DLD1 (cell line): ENCODE data around the gene TBC1D22A.
"Not testable (repeated sequence)": the region's sequence is repeated elsewhere in the genome, so short reads cannot be mapped to it uniquely, and the experiment has no call there.

Experiments
- in situ Hi-C: cut with HindIII; loops from 2 replicates; pipeline ENCODE4 v1.10.0; 2017; ENCODE audit warnings: low sequenced_read_pairs

TBC1D22A gene, protein sequence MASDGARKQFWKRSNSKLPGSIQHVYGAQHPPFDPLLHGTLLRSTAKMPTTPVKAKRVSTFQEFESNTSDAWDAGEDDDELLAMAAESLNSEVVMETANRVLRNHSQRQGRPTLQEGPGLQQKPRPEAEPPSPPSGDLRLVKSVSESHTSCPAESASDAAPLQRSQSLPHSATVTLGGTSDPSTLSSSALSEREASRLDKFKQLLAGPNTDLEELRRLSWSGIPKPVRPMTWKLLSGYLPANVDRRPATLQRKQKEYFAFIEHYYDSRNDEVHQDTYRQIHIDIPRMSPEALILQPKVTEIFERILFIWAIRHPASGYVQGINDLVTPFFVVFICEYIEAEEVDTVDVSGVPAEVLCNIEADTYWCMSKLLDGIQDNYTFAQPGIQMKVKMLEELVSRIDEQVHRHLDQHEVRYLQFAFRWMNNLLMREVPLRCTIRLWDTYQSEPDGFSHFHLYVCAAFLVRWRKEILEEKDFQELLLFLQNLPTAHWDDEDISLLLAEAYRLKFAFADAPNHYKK

DNA sequence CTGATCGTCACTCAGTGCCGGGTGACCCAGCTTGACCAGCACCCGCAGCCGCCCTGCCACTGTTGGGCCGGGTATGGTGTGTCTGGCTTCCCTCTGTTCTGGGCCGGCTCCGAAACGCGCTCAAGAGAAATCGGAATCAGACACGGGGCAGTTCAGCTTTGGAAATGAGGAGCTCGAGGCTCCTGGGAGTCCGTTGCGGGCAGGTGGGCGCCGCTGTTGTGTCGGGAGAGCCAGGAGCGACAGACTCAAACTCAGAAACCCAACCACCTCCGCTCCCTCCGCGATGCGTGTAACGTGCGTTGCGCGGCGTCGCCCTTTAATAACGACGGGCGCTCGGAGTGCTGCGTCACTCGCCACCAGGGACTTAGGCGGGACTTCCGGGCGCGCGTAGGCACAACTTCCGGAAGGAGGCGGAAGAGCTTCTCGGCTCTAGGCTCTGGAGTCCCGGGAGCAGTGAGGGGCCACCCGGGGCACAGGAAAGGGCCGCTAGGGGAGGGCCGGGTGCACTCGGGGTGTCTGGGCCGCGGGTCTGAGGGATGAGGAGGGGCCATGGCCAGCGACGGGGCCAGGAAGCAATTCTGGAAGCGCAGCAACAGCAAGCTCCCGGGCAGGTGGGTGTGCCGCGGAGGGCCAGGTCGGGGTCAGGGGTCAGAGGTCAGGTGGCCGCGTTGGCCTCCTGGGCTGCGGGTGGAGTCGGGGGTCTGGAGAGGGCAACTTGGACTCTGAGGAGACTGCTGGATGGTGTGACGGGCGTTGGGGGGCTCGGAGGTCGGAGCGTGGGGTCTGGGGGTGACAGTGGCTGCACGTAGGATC, at the start of gene TBC1D22A:
Gene TBC1D22A (plus strand): TSS at position 413 of the 813 bp plus-strand sequence. CDS start 137 bp downstream, at position 550.
- in situ Hi-C loops: no loop called here

DNA sequence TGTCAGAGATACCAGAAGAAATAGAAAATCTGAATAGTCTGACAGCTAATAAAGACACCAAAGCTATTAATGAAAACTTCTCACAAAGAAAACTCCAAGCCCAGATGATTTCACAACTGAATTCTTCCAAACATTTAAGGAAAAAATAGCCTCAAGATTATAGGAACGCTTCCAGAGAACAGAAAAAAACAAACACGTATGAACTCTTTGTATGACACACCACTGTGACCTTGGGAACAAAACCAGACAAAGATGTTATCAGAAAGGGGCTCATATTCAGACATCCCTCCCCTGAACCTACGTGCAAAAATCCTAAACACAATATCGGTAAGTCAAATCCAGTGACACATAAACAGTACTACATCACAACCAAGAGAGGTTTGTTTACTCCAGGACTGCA, 47.9 kb upstream of the TBC1D22A start:
- in situ Hi-C loops: no loop called here

DNA sequence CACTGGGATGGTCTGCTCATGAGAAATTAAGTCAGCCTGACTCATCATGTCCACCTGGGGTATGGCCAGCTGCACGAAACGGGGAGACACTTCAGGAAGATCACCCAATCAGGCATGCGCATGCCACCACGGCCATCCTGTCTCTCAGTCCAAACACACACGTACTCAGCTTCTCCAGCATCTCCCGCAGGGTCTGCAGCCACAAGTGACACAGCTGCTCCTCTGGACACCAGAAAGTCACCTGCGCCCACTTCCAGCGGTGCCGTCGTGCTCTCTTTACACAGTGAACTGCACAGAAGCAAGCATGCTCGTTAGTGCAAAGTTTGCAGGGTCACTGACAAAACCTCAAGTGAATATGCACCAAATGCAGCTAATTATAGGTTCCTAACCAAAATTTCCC, 42.5 kb upstream of the TBC1D22A start:
- in situ Hi-C loops: no loop called here

DNA sequence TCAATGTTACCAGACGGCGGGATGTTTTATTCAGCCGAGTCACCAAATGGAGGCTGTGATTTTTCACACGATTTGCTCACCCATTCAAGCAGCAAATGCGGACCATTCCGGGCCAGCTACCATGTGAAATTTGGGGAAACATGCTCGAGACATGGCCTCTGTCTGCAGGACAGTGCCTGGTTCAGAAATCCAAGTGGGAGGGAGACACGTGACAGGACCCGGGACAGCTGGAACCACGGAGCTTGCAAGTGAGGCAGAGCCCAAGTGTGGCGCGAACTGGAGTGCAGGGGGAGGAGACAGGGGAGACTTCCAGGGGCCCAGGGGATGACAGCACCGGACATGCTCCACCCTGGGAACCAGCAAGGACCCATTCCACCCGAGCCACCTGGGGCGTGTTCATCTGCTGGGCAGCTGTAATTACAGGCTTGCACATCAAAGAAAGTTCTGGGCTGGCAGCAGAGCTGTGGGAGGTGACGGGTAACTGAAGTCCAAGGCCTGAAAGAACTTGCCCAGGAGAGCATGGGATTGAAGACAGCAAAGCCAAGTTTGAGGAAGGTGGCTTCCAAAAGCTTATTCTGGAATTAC, 40.9 kb upstream of the TBC1D22A start:
- in situ Hi-C loops: no loop called here

DNA sequence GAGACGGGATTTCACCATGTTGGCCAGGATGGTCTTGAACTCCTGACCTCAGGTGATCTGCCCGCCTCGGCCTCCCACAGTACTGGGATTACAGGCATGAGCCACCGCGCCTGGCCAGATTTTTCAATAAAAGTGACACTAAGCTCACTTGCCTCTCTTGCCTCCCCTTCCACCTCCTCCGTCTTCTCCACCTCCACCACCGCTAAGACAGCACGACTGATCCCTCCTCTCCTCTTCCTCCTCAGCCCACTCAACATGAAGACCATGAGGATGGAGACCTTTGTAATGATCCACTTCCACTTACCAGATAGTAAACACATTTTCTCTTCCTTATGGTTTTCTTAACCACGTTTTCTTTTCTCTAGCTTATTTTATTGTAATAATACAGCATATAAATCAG, 38.6 kb upstream of the TBC1D22A start:
- in situ Hi-C loops: no loop called here

DNA sequence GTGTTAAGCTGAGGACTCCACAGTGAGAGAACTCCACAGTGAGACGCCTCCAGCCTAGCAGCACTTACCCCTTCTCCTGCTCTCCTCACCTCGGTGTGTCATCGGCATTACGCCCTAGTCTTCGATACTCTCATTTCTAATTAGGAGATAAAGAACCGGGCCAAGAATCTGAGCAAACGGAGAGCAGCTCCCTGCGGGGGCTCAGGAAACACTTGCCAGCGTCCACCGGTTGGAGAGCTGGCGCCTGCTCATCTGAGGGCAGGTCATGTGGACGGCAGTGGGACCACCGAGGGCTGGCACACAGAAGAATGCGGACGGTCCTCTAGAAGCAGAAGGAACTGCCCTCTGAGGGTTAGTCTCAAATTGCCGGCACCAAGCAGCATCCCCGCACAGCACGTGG, 37.4 kb upstream of the TBC1D22A start:
- in situ Hi-C loops: no loop called here

DNA sequence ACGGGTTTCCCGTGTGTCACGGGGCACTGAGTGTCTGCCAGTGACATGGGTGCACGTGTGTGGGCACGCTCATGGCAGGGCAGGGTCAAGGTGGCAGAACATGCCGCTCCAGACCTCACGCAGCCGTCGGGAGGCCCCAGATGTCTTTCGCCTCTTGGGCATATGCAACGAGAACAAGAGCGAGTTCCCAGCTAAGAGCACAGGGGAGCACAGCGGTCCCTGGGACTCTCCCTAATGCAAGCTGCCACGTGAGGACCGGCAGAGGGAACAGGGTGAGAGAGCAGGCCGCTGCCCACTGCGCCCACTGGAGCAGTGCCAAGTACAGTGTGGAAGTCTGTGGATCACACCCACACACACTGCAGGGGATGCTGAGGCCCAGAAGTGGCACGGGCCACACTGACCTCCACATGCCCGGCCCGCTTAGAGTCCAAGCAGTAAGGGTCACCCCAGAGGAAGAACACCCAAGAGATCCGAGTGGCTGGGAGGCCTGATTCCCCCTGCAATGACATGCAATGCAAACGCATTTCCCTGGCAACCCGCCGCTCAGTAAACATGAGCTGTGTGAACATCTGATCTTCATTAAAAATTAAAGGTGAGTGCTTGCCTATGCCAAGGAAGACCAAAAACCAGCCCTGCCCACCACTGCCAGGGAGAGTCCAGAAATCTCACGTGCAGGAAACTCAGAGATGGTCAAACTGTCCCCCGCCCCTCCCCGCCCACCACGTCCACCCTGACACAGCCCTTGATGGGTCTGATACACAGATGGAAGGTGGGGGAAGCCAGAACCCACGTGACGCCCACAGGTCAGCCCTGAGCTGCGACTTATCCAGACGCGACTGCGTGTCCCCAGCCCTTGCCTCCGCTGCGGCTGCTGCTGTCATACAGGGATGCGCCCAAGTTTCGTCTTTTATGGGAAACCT, 36.1 kb upstream of the TBC1D22A start:
- in situ Hi-C loops: no loop called here

DNA sequence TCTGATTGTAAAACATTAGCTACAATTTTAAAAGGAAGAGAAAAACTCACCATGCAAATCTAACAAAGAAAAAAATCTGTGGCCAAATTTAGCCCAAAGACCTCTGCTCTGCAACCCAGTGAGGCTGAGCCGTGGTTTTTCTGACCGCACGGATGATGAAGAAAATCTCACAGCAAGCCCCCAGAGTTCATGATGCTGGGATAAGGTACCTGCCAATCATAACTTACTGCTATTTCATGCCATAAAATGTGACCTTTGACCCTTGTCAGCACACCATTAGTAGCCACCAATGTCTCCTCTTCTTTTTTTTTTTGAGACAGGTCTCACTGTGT, 35.5 kb upstream of the TBC1D22A start:
- in situ Hi-C loops: no loop called here

DNA sequence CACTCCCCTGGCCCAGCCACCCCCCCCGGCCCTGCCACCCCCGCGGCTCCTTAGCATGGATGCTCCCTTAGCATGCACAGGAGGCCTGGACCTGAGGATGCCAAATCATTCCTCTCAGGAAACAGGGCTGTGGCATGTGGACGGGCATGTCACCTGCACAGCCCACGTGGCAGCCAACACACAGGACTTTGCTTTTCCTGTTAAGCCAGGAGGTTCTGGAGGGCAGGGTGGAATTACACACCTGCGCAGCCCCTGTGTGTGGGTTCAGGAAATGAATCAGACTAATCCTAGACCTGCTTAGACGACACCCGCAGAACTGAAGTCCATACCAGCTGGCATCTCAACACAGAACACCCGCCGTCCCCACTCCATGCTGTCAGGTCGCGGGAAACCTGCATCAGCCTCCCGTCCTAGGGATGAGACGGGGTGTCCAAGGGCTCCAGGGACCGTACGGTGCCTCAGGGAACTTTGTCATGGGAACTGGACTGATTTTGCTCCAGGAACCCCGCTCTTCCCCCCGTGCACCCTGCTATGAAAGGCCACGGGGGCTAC, 34.6 kb upstream of the TBC1D22A start:
- in situ Hi-C loops: no loop called here

DNA sequence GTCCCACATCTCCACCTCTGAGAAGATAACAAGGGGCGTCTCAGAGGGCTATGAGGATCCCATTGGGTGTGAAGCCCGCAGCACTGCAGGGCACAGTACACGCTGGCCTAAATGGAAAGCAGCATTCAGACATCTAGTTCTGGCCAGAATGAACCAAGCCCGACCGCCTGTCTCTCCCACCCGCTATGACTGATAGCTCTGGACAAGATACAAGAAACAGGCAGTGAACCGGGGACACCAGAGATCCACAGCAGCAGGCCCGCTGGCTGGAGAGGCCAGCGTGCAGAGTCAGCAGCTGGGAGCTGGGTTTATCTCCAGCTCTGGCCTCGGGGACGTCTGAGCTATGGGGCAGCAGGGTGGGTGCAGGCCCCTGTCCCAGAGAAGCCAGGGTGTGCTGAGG, 34.0 kb upstream of the TBC1D22A start:
- in situ Hi-C loops: no loop called here

DNA sequence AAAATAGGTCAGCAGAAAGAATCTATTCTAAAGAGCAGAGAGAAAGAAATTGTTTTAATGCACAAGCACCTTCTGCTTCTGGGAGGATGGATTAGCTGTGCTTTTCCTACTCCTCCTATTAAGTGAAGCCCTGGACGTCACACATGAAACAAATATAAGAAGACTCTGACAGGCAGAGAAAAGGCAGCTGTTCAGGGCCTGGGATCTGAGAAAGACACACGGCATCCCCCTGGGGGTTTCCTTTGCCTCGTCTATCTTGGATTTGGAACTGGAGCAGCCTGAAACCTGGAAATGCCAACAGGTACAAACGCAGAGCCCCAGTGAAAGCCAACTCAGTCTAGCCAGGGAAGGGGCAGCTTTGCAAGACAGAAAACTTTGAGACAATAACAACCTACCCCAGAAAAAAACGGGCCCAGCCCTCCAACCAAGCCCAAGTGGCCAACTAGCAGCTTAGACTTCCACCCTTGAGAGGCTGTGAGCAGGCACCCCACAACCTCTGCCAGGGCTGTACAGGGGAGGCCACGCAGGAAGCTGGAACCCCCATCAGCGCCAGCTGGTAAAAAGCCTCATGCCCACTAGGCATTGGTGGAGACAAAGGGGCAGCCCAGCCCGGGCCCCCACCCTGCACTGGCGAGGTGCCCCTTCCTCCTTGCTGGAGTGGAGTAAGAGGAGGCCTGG, 31.7 kb upstream of the TBC1D22A start:
- in situ Hi-C loops: no loop called here

DNA sequence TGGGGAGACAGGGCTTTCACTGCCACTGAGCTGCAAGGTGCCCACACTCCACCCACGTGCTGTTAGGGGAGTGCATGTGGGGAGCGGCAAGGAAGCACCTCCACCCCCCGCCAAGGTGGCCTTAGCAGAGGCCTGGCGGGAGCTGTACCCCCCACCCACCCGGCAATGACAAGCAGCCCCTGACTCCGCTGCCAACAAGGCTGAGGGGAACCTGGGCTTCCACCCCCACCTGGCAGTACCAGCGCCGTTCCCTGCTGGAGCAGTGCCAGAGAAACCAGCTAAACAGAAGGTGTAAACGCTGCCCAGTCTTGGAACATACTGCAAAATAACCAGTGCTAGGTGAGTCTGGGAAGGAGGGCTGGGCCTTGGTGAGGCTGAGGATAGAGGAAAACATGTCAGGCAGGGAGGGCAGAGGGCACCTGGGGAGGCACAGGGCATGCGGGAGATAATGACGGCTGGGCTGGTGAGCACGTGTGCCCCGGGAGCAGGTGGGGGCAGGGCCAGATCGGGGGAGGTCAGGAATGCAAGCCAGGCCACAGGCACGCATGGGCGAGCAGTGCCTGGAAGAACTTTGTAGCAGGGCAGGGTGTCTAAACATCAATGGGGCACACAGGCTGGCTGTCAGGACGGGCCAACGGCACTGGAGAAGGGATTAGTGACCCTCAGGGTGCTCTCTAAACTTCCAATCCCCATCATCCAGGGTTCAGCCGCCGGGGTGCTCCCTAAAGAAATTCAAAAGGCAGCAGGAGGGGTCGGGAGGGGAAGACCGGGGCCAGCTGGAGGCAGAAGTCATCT, 31.0 kb upstream of the TBC1D22A start:
- in situ Hi-C loops: no loop called here

DNA sequence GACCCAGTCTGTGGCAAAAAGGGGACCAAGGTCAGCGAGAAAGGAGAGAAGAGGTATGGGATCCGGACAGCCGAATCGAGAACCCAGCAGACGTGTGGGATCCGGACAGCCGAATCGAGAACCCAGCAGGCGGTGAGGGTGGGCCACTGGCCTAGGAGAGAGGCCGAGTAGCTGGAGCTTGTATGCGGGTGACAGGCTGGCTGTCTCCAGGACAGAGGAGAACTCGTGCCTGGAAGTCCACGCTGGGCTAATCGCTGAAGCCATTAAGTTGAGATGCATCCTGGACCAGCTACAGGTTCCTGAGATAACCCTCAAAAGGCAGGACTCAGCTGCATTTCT, 30.4 kb upstream of the TBC1D22A start:
- in situ Hi-C loops: no loop called here

DNA sequence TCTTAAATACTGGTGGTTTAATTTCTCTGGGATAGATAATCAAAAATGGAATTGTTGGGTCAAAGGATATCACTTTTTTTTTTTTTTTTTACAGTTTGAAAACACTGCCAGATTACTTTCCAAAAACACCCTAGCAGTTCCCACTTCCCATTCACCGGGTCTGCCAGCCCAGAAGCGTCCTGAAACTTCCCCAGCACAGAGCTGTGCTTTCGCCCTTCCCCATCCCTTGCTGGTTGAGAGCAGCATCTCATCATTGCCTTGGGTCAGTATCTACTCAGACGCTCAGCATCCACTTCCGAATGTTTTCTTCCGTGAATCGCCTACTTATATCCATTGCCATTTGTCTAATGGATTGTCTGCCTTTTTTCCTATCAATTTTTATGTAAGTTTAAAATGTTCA, 29.9 kb upstream of the TBC1D22A start:
- in situ Hi-C loops: no loop called here

DNA sequence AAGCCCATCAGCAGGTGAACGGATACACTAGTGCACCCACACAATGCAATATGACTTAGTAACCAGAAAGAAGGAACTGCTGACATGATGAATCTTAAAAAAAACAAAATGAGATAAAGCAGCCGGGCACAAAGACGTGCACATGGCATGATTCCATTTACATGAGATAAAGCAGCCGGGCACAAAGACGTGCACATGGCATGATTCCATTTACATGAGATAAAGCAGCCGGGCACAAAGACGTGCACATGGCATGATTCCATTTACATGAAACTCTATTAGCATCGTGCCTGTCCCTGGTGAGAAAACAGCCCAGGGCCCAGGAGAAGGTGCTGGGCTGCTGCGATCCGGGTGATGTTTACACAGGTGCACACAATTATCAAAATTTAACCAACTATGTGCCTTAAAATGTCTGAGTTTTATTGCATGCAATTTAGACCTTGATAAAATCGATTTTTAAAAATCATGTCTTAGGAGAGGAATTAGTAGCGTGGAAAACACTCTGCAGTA, 28.2 kb upstream of the TBC1D22A start:
- in situ Hi-C loops: not testable (repeated sequence)

DNA sequence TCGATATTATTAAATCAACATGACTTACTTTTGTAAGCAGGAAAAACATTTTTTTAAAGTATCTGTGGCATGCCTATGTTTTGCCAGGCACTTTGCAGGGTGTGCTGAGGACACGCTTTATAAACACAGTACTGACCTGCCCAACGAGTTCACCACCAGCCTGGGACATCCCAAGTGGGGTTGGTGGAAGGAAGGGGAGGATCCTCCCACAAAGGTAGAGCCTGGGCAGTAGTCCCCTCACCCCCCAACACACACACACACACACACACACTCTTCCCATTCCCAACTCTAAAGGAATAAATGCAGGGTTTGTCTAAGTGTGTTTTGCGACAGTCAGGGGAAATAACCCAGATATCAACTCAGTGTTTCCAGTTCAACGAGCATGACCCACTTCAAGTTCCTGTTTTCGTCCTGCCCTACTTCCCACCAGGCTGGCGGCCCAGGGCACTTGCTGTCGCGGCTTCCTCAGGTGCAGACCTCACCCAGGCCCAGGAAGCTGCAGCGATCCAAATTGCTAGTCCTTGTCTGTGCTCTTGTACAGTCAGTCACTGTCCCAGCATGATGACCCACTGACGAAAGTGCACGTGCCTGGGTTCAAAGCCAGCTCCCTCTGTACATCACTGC, 27.5 kb upstream of the TBC1D22A start:
- in situ Hi-C loops: no loop called here

DNA sequence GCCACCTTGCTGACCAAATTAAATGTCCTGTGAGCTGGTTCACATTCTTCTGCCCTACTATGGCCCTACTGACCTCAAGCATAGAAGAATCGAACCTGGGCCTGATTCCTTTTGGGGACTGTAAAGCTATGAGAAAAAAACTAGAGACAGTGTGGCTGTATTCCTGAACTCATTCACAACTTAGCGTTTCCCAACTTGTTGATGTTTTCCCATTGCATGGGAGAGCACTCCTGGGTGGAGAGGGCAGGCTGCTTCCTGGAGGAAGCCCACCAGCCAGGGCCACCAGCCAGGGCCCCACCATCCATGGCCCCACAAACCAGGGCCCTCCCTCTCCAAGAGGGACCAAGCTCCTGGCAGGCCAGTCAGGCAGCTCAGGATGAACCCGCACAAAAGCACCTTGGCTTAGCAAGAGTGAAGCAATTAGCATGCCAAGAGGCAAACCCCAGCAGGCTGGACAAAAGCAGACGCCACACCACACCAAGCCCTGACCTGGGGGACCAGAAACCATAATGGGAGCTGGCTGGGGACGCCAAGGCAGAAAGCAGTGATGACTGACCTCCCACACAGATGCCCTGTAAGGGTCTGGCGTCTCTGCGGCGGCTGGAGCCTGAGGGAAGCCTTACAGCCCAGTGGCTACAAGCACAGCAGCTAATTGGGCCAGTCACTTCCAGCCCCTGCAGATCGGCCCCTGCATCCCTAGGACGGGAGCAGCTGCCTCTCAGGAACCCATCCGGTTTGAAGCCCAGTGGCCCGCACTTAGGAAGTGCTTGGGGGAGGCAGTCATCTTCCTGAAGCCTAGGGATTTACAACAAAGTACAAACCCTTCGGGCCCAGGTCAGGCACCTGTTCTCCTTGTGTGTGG, 26.5 kb upstream of the TBC1D22A start:
- in situ Hi-C loops: no loop called here

DNA sequence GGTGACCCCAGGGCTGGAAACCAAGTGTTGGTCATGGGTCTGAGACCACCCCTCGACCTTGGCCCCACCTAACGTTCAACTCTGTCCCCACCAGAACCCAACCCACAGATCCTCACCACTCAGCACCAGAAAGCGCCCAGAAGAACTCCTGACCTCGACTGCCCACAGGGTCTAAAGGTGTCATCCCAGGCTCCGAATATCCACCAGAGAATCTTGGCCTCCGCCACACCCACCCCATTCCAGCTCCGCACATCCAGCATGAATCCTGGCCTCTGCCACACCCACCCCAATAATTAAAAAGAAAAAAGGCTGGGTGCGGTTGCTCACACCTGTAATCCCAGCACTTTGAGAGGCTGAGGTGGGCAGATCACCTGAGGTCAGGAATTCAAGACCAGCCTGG, 25.7 kb upstream of the TBC1D22A start:
- in situ Hi-C loops: no loop called here
